Left forelimb (tissue), 1 donor: ENCODE results near the gene IQCN.

Experiments used
- DNase-seq: peaks from one replicate; pipeline ENCODE4 v3.0.0-alpha.2; 2018; ENCODE audit warnings: low spot score

Gene IQCN, protein sequence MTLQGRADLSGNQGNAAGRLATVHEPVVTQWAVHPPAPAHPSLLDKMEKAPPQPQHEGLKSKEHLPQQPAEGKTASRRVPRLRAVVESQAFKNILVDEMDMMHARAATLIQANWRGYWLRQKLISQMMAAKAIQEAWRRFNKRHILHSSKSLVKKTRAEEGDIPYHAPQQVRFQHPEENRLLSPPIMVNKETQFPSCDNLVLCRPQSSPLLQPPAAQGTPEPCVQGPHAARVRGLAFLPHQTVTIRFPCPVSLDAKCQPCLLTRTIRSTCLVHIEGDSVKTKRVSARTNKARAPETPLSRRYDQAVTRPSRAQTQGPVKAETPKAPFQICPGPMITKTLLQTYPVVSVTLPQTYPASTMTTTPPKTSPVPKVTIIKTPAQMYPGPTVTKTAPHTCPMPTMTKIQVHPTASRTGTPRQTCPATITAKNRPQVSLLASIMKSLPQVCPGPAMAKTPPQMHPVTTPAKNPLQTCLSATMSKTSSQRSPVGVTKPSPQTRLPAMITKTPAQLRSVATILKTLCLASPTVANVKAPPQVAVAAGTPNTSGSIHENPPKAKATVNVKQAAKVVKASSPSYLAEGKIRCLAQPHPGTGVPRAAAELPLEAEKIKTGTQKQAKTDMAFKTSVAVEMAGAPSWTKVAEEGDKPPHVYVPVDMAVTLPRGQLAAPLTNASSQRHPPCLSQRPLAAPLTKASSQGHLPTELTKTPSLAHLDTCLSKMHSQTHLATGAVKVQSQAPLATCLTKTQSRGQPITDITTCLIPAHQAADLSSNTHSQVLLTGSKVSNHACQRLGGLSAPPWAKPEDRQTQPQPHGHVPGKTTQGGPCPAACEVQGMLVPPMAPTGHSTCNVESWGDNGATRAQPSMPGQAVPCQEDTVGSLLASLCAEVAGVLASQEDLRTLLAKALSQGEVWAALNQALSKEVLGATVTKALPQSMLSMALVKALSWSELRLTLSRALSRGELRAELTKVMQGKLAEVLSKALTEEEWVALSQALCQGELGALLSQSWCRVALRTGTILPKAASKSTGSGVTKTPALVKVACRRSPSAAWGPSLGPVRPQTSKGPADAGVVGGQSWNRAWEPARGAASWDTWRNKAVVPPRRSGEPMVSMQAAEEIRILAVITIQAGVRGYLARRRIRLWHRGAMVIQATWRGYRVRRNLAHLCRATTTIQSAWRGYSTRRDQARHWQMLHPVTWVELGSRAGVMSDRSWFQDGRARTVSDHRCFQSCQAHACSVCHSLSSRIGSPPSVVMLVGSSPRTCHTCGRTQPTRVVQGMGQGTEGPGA (N-terminal part only)

GRCh38 chr19:18274219-18274780, at the start of gene IQCN:
Gene IQCN, minus strand, starts transcription at chr19:18274452. Its CDS starts 4,974 bp downstream, at chr19:18269478.
- DNase-seq, result no peak

- DNase-seq, result peak; percentile 99
These were observed 48.7 kb upstream of the IQCN start, which contains the start of gene LSM4 for GRCh38 chr19:18322759-18323460. Gene LSM4, minus strand, starts transcription at chr19:18323076. Its CDS starts 56 bp downstream, at chr19:18323020.

- no peak for DNase-seq
These were observed 48.1 kb upstream of the IQCN start for GRCh38 chr19:18322318-18322758.

- DNase-seq, result no peak
These were observed 47.5 kb upstream of the IQCN start for GRCh38 chr19:18321734-18322102.

DNA sequence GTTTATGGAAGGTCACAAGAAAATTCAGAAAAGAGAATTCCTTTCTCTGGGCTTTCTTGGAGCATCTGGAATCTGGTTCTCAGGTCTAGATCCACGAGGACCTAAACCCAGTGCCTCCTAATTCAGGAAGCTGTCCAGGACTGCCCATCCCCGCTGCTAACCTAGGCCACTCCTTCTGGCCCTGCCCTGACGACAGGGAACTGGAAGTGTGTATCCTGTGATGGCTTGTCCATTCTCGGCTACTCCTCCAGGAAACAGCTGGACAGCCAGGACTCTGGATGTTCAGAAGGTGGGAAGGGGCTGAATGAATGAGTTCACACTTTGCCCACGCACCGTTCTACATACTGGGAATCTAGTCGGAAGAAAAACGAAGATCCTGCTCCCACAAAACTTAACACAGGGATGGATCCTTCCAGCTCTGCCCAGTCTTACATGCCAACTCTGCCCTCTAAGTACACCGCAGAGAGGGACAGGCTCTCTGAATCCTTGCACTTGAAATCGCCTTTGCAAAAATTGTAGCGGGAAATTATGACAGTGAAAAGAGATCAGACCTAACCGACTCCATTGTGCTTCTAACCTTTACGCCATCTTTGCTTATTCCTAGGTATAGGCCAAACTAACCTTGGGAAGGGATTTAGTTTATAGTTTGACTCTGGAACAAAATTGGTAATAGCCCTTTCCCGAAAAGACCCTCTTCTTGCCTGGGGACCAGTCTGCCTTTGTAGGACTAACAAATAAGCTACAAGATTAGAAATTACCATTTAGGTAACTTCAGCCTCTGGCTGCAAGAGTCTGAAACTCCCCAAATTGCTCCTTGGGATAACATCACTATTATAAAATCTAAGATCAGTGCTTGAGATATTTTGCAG, 46.8 kb upstream of the IQCN start:
- no peak for DNase-seq

DNA sequence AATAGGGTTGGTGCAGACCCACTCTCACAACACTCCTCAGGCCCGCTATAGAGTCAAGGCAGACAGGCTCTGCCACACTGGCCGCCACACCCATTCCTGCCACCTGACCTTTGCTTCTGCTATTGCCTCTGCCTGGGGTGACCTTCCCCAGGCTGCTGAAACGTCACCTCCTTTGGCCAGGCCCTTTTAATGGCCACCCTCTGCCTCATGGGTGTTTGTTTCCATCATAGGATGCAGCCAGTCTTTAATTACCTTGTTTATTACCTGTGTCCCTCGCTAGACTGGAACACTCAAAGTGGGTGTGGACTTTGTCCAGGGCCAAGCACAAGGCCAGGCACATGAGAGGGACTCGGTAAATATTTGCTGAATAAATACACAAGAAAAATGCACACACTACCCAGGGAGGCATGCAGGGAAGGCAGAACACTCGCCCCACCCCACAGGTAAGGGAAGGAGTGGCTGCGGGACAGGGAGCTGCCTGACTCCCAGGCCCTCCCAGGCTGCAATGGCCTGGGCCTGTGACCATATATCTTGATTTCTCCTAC, 45.4 kb upstream of the IQCN start:
- DNase-seq, result no peak

DNA sequence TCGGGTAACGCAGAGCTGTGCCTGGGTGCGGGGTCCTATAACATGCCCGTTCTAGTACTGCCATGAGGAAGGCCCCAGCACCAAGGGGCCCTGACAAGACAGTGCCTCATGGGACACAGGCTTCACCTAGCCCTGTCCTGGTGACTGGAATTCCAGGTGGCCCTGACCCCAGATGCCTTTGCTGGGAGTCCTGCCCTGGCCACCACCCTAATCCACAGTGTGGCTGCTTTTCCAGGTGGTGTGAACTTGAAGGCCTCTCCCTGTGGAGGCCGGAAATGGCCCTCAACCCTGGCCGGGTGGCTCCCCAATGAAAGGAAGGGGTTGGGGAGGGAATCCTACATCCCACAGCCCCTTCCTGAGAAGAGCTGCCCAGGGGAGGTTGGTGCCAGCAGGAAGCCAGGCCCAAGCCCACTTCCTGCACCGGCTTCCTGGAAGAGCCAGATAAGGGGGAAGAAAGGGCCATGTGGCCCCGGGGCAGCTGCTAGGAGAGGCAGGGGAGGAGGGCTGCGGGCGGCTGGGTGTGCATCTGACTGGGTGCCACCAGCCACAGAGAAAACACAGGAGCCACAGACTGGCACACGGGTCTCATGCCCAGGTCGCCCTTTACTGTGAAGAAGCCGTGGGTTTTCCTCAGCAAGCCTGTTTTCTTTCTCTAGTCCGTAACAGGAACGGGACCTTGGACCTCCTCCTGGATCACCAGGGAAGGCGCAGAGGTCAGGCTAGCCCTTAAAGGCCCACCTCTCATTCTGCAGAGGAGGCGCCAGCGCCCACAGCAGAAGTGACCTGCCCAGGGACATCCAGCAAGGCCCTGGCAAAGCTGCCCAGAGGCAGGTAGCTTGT, 43.9 kb upstream of the IQCN start:
- no peak for DNase-seq

GRCh38 chr19:18313398-18313797, 39.1 kb upstream of the IQCN start:
- DNase-seq, result no peak

- DNase-seq, result no peak
These were observed 37.9 kb upstream of the IQCN start for GRCh38 chr19:18312092-18312534.

DNA sequence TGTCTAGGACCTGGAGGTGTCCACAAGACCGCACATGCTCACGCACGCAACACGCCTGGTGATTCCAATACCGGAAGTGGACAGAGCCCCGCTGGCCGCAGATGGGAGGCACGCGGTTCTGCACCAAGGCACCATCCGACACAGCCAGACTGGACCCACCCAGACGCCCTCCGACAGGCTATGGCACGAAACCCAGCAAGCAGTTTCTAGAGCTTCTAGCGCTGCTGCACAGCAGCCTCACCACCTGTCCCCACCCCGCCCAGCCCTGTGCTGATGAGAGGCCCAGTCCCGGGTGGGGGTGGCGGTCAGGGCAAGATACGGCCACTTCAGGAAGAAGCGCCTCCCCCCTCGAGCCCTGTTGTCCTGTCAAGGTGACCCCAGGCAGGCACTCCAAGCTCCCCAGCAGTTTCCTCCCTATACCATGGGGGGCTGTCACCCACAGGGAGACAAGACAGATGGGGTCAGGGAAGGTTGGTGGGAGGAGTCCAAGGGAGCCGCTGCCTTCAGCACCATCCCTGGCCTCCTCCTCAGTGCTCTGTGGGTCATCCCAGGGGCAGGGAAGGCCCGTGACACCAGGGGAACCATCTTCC, 37.3 kb upstream of the IQCN start:
- DNase-seq, result no peak

DNA sequence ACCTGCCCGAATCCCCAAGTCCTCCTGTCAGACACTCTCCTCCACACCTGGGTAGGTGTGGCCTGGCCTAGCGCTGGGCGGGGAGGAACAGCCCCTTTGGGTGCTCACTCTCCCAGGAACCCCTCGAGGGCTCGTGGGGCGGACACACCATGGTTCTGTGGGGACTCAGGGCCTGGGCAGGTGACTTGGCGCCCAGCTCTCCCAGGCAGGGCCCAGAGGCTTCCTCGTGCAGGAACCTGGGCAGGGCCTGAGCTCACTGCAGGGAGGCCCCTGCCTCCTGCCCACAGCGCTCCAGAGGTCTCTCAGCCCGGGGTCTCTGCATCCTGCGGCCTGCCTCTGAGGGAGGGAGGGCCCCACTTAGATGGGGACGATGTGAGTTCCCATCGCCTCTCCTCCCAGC, 36.7 kb upstream of the IQCN start:
- no peak for DNase-seq

DNA sequence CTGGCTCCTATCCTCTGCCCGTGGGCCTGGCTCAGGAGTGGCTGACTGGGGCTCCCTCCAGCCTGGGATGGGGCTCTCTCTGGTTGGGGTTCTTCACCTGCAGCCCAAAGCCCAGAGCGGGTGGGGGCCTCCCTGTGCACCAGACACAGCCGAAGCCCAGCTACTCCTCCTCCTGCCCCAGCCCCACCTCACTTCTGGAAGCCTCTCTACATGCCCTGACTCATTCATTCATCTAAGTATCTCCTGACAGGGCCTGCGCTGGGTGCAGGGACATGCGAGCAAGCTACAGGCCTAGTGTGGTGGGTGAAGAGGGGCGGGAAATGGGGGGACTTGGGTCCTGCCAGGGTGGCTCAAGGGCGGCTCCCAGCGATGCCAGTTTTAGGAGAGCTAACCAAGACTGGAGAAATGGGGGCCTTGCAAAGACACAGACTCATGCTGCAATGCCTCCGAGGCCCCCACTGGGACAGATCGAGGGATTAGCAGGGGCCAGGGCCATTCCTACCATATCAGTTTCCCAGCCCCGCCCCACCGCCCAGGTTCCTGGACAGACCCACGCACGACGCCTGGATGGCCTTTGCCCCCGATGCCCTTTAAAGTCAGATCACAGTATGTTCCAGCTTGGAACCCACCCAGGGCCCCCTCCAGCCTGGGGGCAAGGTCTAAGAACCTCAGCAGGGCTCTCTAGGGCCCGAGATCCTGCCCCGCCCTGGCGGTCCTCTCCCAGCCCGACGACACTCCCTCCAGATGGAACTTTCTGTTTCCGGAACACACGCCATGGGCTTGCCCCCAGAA, 36.1 kb upstream of the IQCN start:
- DNase-seq, result no peak

- no peak for DNase-seq
These were observed 35.3 kb upstream of the IQCN start for GRCh38 chr19:18309525-18310064.

- no peak for DNase-seq
These were observed 34.7 kb upstream of the IQCN start for GRCh38 chr19:18308948-18309325.

DNA sequence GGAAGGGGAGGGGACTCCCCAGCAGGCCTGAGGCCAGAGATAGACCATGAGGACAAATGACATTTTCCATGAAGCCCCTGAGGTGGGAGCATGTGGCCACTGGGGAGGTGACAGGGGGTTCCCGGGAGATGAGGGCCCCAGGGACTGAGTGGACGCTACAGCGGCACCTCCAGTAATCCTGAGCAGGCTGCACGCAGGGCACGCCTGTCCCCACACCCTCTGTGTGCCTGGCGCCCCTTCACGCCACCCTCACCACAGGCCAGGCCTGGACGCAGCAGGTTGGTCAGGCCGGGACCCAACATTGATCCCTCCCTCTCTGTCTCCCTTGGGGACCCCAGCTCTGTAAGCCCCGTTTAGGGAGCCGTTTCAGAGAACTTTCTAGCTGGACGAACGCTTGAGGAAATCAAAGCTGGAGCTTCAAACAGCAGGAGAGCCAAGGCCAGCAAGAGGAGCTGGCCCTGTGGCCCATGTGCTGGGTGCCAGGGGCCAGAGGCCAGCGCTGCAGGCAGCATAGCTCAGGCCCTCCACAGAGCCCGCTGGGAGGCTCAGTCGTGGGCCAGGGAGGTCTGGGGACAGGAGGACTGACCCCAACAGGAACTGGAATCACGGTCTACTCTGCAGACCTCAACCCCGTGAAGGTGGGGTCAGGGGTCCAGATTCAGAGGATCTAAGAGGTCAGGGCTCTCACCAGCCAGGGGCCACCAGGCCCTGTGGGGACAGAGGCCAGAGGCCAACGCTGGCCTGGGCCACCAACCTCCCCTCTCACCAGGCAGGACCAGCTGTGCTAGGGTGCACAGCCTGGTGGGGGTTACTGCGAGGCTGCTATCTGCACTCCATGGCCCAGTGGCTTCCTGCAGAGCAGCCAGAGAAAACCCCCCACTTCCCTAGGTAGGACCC, 34.0 kb upstream of the IQCN start:
- DNase-seq, result no peak

DNA sequence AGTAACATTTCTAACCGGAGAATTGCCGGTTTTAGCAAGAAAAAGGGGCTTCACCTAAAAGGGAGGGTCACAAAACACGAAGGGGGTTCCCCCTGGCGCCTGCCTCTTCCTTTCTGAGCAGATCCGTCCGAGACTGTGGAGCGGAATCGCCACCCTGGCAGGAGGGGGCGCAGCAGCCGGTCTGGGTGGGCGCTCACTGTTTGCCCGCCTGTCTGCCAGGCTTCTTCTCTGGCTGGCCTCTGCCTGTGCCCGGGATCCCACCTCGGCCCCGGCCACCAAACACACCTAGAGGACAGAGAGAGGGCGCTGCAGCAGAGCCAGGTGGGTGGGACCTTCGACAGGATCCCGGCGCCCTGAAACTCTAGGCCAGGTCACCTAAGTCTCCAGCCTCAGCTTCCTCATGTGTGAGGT, 33.0 kb upstream of the IQCN start:
- DNase-seq, result no peak
